T follicular helper cell (primary cell): ENCODE results near the gene ACADSB.
A peak's percentile ranks its signal among the peaks of the same experiment; 100 is the strongest.

Source experiments
- DNase-seq: peaks from one replicate; pipeline ENCODE4 v3.0.0-alpha.2; 2020; ENCODE audit warnings: low read depth

ACADSB gene

DNA sequence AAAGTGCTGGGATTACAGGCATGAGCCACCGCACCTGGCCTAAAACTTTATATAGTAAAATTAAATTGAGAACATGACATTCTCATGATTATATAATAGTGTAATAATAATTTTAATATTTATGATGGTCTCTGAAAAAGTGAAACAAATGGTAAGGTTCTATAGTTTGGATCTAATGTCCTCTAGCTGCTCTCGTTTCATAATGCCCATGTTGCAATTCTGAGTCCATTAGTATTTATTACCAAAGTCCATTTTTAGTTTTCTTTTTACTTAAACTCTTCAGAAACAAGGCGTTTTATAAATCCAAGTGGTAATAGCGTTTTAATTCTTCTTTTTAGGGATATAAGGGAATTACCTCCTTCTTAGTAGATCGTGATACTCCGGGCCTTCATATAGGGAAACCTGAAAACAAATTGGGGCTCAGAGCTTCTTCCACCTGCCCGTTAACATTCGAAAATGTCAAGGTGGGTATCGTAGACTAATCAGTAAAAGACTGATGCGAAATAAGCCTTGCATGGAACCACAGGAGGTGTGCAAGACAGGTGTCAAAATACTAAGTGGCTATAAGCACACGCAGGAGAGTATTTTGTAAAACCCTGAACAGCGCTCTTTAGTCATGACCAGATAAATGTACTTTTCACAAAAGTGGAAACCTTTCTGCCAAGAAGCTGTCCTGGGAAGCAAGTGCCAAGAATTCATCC is 34.1 kb downstream of the ACADSB start:
- DNase-seq, result no peak

- DNase-seq, result peak; percentile 35
These were observed 34.7 kb downstream of the ACADSB start for GRCh38 chr10:123043409-123043925.

- no peak for DNase-seq
These were observed 35.6 kb downstream of the ACADSB start for GRCh38 chr10:123044391-123044790.

- no peak for DNase-seq
These were observed 37.3 kb downstream of the ACADSB start for GRCh38 chr10:123045961-123046731.

DNA sequence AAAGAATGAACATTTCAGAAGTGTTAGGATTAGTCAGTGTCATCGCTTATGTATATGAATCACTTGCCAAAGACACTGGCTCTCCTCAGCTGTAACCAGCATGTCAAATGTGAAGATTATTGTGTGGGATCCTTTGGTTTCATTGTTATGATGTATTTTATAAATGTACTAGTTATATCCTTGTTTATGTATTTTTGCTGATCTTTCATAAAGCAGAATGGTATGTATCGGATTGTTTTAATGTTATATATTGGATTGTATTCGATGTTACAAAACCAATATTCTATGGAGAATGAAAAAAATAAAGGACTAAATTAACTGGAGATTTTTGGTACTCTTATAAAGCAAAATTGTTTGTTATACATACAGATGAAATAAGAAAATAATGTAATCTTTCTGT is 49.2 kb downstream of the ACADSB start:
- DNase-seq, result no peak

- no peak for DNase-seq
These were observed 53.1 kb downstream of the ACADSB start for GRCh38 chr10:123061865-123062264.

- no peak for DNase-seq
These were observed 53.9 kb downstream of the ACADSB start for GRCh38 chr10:123062726-123063125.

DNA sequence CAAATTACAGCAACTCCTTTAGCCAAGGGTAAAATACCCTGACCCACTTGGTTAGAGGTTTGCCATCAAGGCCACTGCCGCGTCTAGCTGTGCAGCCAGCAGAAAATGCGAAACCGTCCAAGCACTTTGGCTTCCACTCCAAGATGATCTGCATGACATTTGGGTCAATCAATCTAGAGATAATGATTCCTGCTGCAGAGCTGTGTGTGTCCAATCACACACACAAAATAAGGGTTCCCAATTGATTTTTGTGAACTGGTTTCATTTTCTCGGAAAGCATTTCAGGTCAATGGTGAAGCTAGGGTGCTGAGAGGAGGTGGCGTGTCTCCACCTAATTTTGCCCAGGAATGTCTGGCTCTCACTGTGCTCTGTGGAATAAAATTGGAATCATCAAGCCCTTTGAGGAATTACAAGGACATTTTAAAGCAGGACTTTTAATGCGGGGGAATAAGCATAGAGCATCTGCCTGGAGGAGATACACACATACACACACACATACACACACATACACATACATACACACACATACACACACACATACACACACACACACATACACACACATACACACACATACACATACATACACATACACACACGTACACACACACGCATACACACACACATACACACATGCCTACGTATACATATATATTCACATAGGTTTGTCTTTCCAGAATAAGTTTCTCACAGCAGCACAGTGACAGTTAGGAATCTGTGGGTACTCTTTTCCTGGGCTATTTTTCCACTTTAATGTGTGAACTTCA is 59.5 kb downstream of the ACADSB start:
- no peak for DNase-seq

DNA sequence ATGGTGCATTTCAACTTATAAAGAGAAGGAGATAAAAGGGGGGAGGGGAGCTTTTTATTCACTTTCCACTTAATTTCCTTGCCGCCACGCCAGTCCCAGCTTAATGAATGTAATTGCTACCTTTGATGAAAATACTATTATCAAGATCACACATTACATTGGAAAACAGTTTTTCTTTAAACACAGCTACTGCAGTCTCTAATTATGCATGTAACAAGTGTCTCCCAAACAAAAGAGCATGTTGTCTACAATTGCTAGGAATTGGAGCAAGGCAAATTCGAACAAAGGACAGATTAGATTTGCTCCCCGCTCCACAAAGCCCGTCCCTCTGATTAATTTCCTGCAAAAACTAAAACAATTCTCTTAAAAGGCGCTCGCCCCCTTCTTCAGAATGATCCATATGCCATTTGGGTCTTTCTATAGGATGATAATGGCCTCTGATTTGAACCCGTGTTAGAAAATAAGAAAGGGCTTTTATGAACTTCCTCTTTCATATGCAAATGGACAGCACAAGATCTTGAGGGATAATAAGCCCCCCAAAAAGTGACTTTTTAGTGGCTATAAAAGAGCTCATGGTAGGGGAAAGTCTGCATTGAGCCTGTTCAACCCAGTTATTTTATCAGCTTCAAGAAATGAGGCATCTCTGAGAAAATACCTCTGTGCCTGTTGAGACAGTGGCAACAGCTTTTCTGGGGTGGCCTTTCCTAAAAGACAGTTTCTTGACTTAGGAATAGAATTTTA is 60.6 kb downstream of the ACADSB start:
- no peak for DNase-seq

- DNase-seq, result no peak
These were observed 64.4 kb downstream of the ACADSB start for GRCh38 chr10:123073187-123073586.

GRCh38 chr10:123074215-123074614 is 65.4 kb downstream of the ACADSB start:
- no peak for DNase-seq

- DNase-seq, result no peak
These were observed 73.1 kb downstream of the ACADSB start for GRCh38 chr10:123081896-123082295.

- DNase-seq, result no peak
These were observed 75.0 kb downstream of the ACADSB start for GRCh38 chr10:123083811-123084210.

DNA sequence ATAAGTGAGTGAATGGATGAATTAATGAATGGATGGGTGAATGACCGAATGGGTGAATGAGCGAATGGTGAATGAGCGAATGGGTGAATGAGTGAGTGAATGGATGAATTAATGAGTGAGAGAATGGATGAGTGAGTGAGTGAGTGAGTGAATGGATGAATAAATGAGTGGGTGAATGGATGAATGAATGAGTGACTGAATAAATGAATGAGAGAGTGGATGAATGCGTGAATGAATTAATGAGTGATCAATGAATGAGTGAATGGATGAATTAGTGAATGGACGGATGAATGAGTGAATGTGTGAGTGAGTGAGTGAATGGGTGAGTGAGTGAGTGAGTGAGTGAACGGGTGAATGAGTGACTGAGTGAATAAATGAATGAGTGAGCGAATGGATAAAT is 77.5 kb downstream of the ACADSB start:
- DNase-seq, result no peak

- no peak for DNase-seq
These were observed 78.5 kb downstream of the ACADSB start for GRCh38 chr10:123087348-123087747.

- no peak for DNase-seq
These were observed 79.0 kb downstream of the ACADSB start for GRCh38 chr10:123087786-123088185.

DNA sequence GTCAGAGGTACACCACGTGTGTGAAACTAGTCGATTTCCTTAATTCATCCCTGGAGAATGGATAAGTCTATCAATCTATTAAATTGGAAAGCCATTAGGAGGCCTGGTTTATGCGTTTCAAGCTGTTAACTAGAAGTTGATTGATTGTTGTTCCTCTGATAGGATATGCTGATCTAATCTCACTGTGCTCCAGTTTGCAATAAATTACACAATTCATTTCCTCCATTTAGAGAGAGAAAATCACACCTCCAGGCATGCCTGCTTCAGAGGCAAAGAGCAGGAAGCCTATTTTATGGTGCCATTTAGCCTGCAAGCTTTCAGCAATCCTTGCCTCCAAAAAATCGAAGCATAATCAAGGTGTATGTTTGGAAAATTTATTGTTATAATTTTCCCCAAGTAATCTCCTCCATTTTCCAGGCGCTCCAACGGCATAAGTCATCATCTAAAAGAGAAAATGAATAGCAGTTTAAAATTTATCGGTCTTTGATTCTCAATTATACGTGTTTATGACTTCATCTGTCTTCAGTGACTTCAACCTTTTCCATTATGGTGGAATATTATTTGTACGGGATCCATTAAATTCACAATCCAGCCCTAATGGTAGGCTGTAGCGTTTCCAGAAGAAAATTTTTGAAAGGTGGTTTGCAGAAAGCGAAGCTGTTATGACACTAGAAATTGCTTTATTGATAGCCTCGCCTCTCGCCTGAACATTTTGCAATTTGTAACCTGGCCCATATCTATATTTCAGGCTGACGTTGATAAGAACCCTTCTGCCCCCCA is 84.0 kb downstream of the ACADSB start:
- no peak for DNase-seq

GRCh38 chr10:123093489-123093888 is 84.7 kb downstream of the ACADSB start:
- DNase-seq, result no peak

- DNase-seq, result no peak
These were observed 87.6 kb downstream of the ACADSB start for GRCh38 chr10:123096452-123096851.

DNA sequence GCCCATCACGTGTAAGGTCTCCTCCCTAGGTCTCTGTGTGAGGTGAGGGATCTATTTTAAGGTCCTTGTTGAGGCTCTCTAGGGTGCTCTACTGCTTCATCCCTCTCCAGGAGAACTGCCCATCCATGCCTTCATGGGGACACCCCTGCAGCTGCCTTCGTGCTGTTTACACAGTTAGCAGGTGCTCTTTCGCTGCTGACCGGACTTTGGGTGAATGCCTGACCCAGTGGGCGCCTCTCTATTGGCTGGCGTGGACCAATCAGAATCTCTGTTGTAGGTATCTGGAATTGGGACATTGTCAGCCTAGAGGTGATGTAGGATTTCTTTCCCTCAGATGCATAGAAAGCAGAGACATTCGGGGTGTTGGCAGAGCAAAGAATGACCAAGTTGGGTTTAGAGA is 88.2 kb downstream of the ACADSB start:
- DNase-seq, result no peak
